SK-N-SH treated with all-trans-retinoic acid at 6 μM for 48 hours (cell line): Measurements from ENCODE around the gene TAOK3.

Experiments used
- ATAC-seq: fragments of 200-7000 bp; cut with Tn5 transposase; 3 replicates; pipeline ENCODE4 v1.9.1; 2020; ENCODE audit warnings: mild to moderate bottlenecking, moderate library complexity
- ARNTL ChIP-seq: fragments of 450-650 bp; formaldehyde crosslinking; IDR thresholded peaks from 2 replicates; pipeline ENCODE4 v1.5.0; 2020; ENCODE audit warnings: low read depth, mild to moderate bottlenecking, moderate library complexity, borderline replicate concordance
- BACH2 ChIP-seq: fragments of 250-450 bp; sonication (Bioruptor Pico); IDR thresholded peaks from 2 replicates; pipeline ENCODE4 v1.9.0; 2021; ENCODE audit warnings: mild to moderate bottlenecking, borderline replicate concordance
- CSDC2 ChIP-seq: fragments of 250-450 bp; sonication (Bioruptor Pico); IDR thresholded peaks from 2 replicates; pipeline ENCODE4 v1.5.0; 2020; ENCODE audit warnings: mild to moderate bottlenecking, moderate library complexity
- ESRRG ChIP-seq: fragments of 250-450 bp; sonication (Bioruptor Pico); IDR thresholded peaks from 2 replicates; pipeline ENCODE4 v1.6.1; 2021; ENCODE audit warnings: mild to moderate bottlenecking
- GLIS3 ChIP-seq: fragments of 250-450 bp; sonication (Bioruptor Pico); IDR thresholded peaks from 2 replicates; pipeline ENCODE4 v1.5.0; 2020; ENCODE audit warnings: mild to moderate bottlenecking, moderate library complexity
- ISL1 ChIP-seq: fragments of 250-450 bp; sonication (Bioruptor Pico); IDR thresholded peaks from 2 replicates; pipeline ENCODE4 v2.1.2; 2022; ENCODE audit warnings: mild to moderate bottlenecking, moderate library complexity
- OSR1 ChIP-seq: fragments of 250-450 bp; sonication (Bioruptor Pico); IDR thresholded peaks from 2 replicates; pipeline ENCODE4 v1.8.0; 2022; ENCODE audit warnings: moderate library complexity, mild to moderate bottlenecking, inconsistent platforms
- PPARA ChIP-seq: fragments of 250-450 bp; sonication (Bioruptor Pico); IDR thresholded peaks from 2 replicates; pipeline ENCODE4 v1.5.0; 2020; ENCODE audit warnings: mild to moderate bottlenecking, borderline replicate concordance
- RARB ChIP-seq: fragments of 250-450 bp; sonication (Bioruptor Pico); IDR thresholded peaks from 2 replicates; pipeline ENCODE4 v1.8.0; 2021; ENCODE audit warnings: mild to moderate bottlenecking, moderate library complexity
- SNAI2 ChIP-seq: fragments of 250-450 bp; sonication (Bioruptor Pico); IDR thresholded peaks from 2 replicates; pipeline ENCODE4 v1.5.0; 2020; ENCODE audit warnings: mild to moderate bottlenecking, moderate library complexity
- TCF4 ChIP-seq: fragments of 250-450 bp; sonication (Bioruptor Pico); IDR thresholded peaks from 2 replicates; pipeline ENCODE4 v1.8.0; 2021; ENCODE audit warnings: mild to moderate bottlenecking, moderate library complexity, borderline replicate concordance
- TOX ChIP-seq: fragments of 250-450 bp; sonication (Bioruptor Pico); IDR thresholded peaks from 2 replicates; pipeline ENCODE4 v1.8.0; 2021; ENCODE audit warnings: mild to moderate bottlenecking, moderate library complexity, borderline replicate concordance
- ZC3H10 ChIP-seq: fragments of 250-450 bp; sonication (Bioruptor Pico); IDR thresholded peaks from 2 replicates; pipeline ENCODE4 v1.5.1; 2021; ENCODE audit warnings: mild to moderate bottlenecking, moderate library complexity
- ZFP3 ChIP-seq: fragments of 250-450 bp; sonication (Bioruptor Pico); IDR thresholded peaks from 2 replicates; pipeline ENCODE4 v1.5.0; 2020; ENCODE audit warnings: mild to moderate bottlenecking, moderate library complexity
- ZFP30 ChIP-seq: fragments of 450-650 bp; formaldehyde crosslinking; IDR thresholded peaks from 2 replicates; pipeline ENCODE4 v1.5.0; 2022; ENCODE audit warnings: mild to moderate bottlenecking, moderate library complexity
- ZNF565 ChIP-seq: fragments of 450-650 bp; formaldehyde crosslinking; conservative IDR thresholded peaks from 2 replicates; pipeline ENCODE4 v1.5.0; 2020; ENCODE audit warnings: low read depth, mild to moderate bottlenecking, moderate library complexity
- ZNF70 ChIP-seq: fragments of 450-650 bp; formaldehyde crosslinking; IDR thresholded peaks from 2 replicates; pipeline ENCODE4 v1.5.0; 2020; ENCODE audit warnings: mild to moderate bottlenecking, moderate library complexity
- TF ChIP-seq, protein P1 (sequence below): fragments of 250-450 bp; sonication (Bioruptor Pico); IDR thresholded peaks from 2 replicates; pipeline ENCODE4 v1.5.1; 2021; ENCODE audit warnings: mild to moderate bottlenecking, moderate library complexity
- TF ChIP-seq, protein P2 (sequence below): fragments of 250-450 bp; sonication (Bioruptor Pico); IDR thresholded peaks from 2 replicates; pipeline ENCODE4 v1.8.0; 2021; ENCODE audit warnings: low read depth, mild to moderate bottlenecking, moderate library complexity, borderline replicate concordance
- TF ChIP-seq, protein P3 (sequence below): fragments of 250-450 bp; sonication (Bioruptor Pico); IDR thresholded peaks from 2 replicates; pipeline ENCODE4 v1.5.0; 2020; ENCODE audit warnings: mild to moderate bottlenecking, moderate library complexity
- TF ChIP-seq, protein P4 (sequence below): fragments of 250-450 bp; sonication (Bioruptor Pico); IDR thresholded peaks from 2 replicates; pipeline ENCODE4 v1.5.1; 2020; ENCODE audit warnings: low read depth, mild to moderate bottlenecking, moderate library complexity

TAOK3 gene

DNA sequence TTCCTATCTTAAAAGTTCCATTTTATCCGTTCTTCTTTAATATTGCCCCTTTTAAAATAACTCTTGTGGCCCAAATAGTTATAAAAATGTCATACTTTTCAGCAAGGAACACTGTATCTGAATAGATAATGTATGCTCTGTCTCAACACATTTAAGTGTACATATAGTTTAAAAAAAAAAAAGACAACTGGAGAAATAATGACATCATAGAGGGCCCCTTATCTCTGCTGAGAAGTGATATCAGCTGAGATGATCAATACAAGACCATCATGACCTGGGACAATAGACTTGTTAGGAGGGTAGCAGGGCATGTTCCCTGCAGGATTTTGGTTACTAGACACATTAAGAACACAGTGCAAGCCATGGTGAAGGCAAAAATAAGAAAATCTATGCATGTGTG lies 159.3 kb downstream of the TAOK3 start:
- no peak for ATAC-seq
- TF ChIP-seq, protein P1, sequence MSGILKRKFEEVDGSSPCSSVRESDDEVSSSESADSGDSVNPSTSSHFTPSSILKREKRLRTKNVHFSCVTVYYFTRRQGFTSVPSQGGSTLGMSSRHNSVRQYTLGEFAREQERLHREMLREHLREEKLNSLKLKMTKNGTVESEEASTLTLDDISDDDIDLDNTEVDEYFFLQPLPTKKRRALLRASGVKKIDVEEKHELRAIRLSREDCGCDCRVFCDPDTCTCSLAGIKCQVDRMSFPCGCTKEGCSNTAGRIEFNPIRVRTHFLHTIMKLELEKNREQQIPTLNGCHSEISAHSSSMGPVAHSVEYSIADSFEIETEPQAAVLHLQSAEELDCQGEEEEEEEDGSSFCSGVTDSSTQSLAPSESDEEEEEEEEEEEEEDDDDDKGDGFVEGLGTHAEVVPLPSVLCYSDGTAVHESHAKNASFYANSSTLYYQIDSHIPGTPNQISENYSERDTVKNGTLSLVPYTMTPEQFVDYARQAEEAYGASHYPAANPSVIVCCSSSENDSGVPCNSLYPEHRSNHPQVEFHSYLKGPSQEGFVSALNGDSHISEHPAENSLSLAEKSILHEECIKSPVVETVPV: no peak
- no peak for TF ChIP-seq ZFP30 (CRISPR knock-in tag)
- TF ChIP-seq ZC3H10 (CRISPR knock-in tag): no peak
- no peak for TF ChIP-seq ZNF565
- TF ChIP-seq SNAI2 (CRISPR knock-in tag): no peak
- TF ChIP-seq ARNTL (CRISPR knock-in tag): no peak
- TF ChIP-seq, protein P2, sequence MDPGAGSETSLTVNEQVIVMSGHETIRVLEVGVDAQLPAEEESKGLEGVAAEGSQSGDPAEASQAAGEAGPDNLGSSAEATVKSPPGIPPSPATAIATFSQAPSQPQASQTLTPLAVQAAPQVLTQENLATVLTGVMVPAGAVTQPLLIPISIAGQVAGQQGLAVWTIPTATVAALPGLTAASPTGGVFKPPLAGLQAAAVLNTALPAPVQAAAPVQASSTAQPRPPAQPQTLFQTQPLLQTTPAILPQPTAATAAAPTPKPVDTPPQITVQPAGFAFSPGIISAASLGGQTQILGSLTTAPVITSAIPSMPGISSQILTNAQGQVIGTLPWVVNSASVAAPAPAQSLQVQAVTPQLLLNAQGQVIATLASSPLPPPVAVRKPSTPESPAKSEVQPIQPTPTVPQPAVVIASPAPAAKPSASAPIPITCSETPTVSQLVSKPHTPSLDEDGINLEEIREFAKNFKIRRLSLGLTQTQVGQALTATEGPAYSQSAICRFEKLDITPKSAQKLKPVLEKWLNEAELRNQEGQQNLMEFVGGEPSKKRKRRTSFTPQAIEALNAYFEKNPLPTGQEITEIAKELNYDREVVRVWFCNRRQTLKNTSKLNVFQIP (CRISPR knock-in tag): no peak

DNA sequence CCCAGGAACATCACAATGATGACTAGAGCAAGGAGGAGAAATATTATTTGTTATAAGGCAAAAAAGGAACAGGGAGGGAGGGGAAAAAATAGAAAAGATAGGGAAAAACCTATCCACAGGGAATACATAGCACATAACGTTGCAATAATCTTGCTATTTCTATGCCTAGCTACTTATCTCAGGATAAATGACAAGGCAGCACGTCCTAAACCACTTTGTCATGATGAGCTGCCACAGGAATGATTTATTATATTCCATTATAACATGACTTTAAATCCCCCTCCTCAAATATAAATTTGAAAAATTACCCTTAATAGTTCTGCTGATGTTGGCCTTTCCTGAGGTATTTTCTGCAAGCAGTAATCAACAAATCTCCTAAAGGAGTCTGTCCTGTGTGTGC lies 160.1 kb downstream of the TAOK3 start:
- TF ChIP-seq, protein P1: no peak
- TF ChIP-seq, protein P2 (CRISPR knock-in tag): no peak
- TF ChIP-seq ZFP30 (CRISPR knock-in tag) (no peak), ZNF565 (no peak), TCF4 (no peak), BACH2 (CRISPR knock-in tag) (no peak), GLIS3 (no peak), ZFP3 (no peak), OSR1 (CRISPR knock-in tag) (no peak), RARB (no peak), SNAI2 (CRISPR knock-in tag) (no peak), ESRRG (CRISPR knock-in tag) (no peak)
- ATAC-seq: no peak

DNA sequence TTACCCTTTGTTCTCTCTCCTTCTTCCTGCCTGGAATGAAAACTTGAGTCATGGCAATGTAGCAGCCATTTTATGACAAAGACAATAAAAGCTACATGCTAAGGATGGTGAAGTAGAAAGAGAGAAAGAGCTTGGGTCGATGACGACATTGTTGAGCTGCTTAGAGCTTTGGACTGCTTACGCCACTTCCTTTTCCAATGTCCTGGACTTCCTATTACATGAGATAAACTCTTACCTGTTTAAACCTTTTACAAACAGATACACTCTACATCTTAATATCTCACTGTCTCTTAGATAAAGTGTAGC lies 166.6 kb downstream of the TAOK3 start:
- ATAC-seq: no peak
- TF ChIP-seq ESRRG (CRISPR knock-in tag) (no peak), PPARA (CRISPR knock-in tag) (no peak), ZNF70 (CRISPR knock-in tag) (no peak), RARB (no peak), ISL1 (CRISPR knock-in tag) (no peak)
- TF ChIP-seq, protein P3, sequence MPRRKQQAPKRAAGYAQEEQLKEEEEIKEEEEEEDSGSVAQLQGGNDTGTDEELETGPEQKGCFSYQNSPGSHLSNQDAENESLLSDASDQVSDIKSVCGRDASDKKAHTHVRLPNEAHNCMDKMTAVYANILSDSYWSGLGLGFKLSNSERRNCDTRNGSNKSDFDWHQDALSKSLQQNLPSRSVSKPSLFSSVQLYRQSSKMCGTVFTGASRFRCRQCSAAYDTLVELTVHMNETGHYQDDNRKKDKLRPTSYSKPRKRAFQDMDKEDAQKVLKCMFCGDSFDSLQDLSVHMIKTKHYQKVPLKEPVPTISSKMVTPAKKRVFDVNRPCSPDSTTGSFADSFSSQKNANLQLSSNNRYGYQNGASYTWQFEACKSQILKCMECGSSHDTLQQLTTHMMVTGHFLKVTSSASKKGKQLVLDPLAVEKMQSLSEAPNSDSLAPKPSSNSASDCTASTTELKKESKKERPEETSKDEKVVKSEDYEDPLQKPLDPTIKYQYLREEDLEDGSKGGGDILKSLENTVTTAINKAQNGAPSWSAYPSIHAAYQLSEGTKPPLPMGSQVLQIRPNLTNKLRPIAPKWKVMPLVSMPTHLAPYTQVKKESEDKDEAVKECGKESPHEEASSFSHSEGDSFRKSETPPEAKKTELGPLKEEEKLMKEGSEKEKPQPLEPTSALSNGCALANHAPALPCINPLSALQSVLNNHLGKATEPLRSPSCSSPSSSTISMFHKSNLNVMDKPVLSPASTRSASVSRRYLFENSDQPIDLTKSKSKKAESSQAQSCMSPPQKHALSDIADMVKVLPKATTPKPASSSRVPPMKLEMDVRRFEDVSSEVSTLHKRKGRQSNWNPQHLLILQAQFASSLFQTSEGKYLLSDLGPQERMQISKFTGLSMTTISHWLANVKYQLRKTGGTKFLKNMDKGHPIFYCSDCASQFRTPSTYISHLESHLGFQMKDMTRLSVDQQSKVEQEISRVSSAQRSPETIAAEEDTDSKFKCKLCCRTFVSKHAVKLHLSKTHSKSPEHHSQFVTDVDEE (CRISPR knock-in tag): no peak
- TF ChIP-seq, protein P4, sequence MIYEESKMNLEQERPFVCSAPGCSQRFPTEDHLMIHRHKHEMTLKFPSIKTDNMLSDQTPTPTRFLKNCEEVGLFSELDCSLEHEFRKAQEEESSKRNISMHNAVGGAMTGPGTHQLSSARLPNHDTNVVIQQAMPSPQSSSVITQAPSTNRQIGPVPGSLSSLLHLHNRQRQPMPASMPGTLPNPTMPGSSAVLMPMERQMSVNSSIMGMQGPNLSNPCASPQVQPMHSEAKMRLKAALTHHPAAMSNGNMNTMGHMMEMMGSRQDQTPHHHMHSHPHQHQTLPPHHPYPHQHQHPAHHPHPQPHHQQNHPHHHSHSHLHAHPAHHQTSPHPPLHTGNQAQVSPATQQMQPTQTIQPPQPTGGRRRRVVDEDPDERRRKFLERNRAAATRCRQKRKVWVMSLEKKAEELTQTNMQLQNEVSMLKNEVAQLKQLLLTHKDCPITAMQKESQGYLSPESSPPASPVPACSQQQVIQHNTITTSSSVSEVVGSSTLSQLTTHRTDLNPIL (CRISPR knock-in tag): no peak
- TF ChIP-seq, all 23 proteins: peak for 0

DNA sequence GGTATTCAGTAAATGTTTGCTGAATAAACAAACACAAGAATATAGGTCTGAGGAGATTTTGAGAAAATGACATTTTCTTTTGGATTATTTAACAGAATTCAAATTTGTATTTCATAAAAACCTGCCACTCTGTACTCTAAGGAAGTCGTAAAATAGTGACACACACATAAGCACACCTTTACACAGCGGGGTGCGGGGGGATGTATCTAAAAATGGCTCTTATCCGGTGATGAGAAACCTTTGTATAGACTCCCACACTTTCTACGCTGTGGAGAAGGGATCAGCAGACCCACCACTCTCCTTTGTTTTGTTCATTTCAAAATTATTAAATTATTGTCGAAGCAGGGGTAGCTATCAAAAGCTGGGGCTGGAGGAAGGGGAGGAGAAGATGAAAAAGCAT lies 178.7 kb downstream of the TAOK3 start:
- no peak for TF ChIP-seq TOX
- no peak for TF ChIP-seq ZFP30 (CRISPR knock-in tag)
- no peak for TF ChIP-seq CSDC2 (CRISPR knock-in tag)
- TF ChIP-seq, protein P4 (CRISPR knock-in tag): no peak
- no peak for TF ChIP-seq SNAI2 (CRISPR knock-in tag)
- no peak for ATAC-seq
